Mucosa of rectum (tissue), 2 donors: ENCODE data around the gene RPEL1.
"Not testable (repeated sequence)": the region's sequence is repeated elsewhere in the genome, so short reads cannot be mapped to it uniquely, and the experiment has no call there.

ENCODE experiments used
- H3K27ac ChIP-seq, 2 donors: one replicate each; pipeline ENCODE4 v1.7.0; 2013; ENCODE audit warnings: inconsistent platforms in 2 of 2, low read depth in 2 of 2, low read length in 2 of 2
- H3K27me3 ChIP-seq, 2 donors: one replicate each; pipeline ENCODE4 v1.7.0; 2013; ENCODE audit warnings: low read length in 2 of 2; ENCODE audit not compliant: control insufficient read depth in 2 of 2, insufficient read depth in 2 of 2
- H3K36me3 ChIP-seq, 2 donors: one replicate each; pipeline ENCODE4 v1.7.0; 2013; ENCODE audit warnings: low read length in 2 of 2; ENCODE audit not compliant: control insufficient read depth in 2 of 2, insufficient read depth in 2 of 2
- H3K4me1 ChIP-seq, 2 donors: one replicate each; pipeline ENCODE4 v1.7.0; 2013; ENCODE audit warnings: low read length in 2 of 2, mild to moderate bottlenecking in 1 of 2; ENCODE audit not compliant: control insufficient read depth in 2 of 2, insufficient read depth in 2 of 2
- H3K4me3 ChIP-seq, 2 donors: one replicate each; pipeline ENCODE4 v1.7.0; 2013; ENCODE audit warnings: low read length in 2 of 2
- H3K9ac ChIP-seq, 2 donors: one replicate each; pipeline ENCODE4 v1.7.0; 2013; ENCODE audit warnings: low read length in 2 of 2, low read depth in 1 of 2, mild to moderate bottlenecking in 1 of 2
- H3K9me3 ChIP-seq, 2 donors: one replicate each; pipeline ENCODE4 v1.7.0; 2013; ENCODE audit warnings: low read length in 2 of 2; ENCODE audit not compliant: control insufficient read depth in 2 of 2
- donor health status: healthy.
- donor health status: Normal muscosa, but diverticular disease.

The RPEL1 gene

DNA sequence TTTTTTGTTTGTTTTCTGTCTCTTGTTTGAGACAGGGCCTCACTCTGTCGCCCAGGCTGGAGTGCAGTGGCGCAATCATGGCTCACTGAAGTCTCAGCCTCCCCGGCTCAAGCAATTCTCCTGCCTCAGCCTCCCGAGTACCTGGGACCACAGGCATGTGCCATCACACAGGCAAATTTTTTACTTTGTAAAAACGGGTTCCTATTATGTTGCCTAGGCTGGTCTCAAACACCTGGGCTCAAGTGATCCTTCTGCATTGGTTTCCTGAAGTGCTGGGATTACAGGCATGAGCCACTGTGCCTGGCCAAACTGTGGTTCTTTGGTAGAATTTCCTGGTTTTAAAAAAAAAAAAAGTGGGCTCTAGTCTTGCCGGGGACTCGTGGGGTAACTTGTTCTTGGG is at the start of gene RPEL1:
Gene RPEL1 (plus strand): TSS at position 301 of the 400 bp plus-strand sequence. CDS start 110 bp downstream, outside the sequence.
- peaks cover 7 to 14% of the 10 kb centered on the region in 2 donors for H3K4me1 ChIP-seq
- H3K9me3 ChIP-seq, H3K27me3 ChIP-seq, H3K9ac ChIP-seq, H3K4me3 ChIP-seq, H3K27ac ChIP-seq, H3K36me3 ChIP-seq: not testable (repeated sequence)

DNA sequence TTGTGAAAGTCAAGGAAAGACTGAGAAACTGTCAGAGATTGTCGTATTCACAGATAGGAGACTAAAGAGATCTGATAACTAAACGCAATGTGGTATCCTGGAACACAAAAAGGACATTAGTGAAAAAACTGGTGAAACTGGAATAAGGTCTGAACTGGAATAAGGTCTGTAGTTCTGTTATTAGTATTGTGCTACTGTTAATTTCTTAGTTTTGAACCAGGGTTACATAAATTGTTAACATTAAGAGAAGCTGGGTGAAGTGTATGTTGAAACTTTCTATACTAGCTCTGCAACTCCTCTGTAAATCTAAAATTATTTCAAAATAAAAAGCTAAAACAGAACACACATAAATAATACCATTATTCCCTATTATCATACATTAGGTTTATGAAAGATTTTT is 49.2 kb upstream of the RPEL1 start:
- Histone ChIP-seq H3K4me3 (no peak overlapping the region), H3K9ac (no peak overlapping the region), H3K27ac (no peak overlapping the region), H3K36me3 (no peaks in the 10 kb centered on the region), H3K4me1 (peaks cover 5 to 8% of the 10 kb centered on the region in 2 donors), H3K27me3 (no peaks in the 10 kb centered on the region), H3K9me3 (no peaks in the 10 kb centered on the region)

DNA sequence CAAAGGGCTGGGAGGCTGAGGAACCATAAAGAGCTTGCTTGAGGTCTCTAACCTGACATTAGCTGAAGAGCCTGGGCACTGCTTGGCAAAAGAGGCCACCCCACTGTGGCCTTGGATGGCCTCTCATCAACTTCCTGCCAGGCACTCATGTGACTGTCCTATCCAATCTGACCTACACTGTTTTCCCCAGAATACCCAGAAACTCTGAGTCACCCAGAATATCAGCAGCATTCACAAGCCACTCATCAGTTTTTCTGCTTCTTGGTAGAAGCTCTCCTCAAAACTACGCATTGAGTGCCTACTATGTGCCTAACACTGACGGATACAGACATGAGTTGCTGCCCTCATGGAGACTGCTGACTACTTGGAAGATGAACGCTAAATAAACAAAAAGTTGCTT is 48.5 kb upstream of the RPEL1 start:
- H3K4me3 ChIP-seq = no peak overlapping the region
- peak overlapping the region; percentile 24 to 25 for H3K27ac ChIP-seq

DNA sequence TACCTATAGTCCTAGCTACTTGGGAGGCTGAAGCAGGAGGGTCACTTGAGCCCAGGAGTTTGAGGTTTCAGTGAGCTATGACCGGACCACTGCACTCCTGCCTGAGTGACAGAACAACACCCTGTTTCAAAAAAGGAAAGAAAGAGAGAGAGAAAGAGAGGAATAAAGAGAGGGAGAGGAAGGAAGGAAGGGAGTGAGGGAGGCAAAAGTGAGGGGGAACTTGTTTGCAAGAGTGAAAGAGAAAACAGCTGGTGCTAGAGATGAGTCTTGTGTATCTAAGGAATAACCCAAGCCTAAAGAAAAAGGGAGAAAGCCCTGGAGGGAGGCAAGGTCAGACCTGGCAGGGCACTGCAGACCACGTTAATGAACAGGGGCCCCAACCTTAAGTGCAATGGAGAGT is 47.8 kb upstream of the RPEL1 start:
- Histone ChIP-seq H3K27ac (no peak overlapping the region), H3K36me3 (no peaks in the 10 kb centered on the region), H3K4me3 (no peak overlapping the region), H3K27me3 (no peaks in the 10 kb centered on the region), H3K4me1 (peaks cover 5 to 6% of the 10 kb centered on the region in 2 donors), H3K9ac (no peak overlapping the region), H3K9me3 (no peaks in the 10 kb centered on the region)

More for the DNA sequence above, 48.5 kb upstream of the RPEL1 start:
- peaks cover 5 to 6% of the 10 kb centered on the region in 2 donors for H3K4me1 ChIP-seq
- no peaks in the 10 kb centered on the region for H3K36me3 ChIP-seq
- H3K9ac ChIP-seq = no peak overlapping the region
- no peaks in the 10 kb centered on the region for H3K27me3 ChIP-seq
- H3K9me3 ChIP-seq = no peaks in the 10 kb centered on the region

DNA sequence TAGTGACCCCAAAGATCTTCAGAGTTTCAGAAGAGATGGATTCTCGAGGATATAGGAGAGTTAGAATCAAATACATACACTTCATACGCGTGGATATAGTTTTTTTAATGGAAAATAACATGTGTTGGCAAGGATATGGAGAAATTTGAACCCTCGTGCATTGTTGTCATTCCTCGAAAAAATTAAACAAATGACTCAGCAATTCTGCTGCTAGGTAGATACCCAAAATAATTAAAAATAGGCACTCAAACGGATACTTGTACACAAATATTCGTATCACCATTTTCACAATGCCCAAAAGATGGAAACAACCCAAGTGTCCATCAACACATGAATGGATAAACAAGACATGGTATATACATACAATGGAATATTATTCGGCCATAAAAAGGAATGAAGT is 47.0 kb upstream of the RPEL1 start:
- Histone ChIP-seq H3K9me3 (no peaks in the 10 kb centered on the region), H3K36me3 (no peaks in the 10 kb centered on the region), H3K4me1 (peaks cover under 1 to 2% of the 10 kb centered on the region in 2 donors), H3K27ac (no peak overlapping the region), H3K9ac (no peak overlapping the region), H3K4me3 (no peak overlapping the region), H3K27me3 (no peaks in the 10 kb centered on the region)

DNA sequence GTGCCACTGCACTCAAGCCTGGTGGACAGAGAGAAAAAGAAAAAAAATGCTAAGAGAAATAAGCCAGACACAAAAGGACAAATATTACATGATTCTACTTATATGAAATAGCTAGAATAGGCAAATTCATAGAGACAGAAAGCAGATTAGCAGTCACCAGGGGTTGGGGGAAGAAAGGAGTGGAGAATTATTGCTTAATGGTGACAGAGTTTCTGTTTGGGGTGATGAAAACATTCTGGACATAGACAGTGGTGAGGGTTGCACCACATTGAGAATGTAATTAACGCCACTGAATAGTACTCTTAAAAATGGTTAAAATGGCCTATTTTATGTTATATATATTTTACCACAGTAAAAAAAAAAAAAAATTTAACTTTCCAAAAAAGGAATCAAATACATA is 46.2 kb upstream of the RPEL1 start:
- H3K4me3 ChIP-seq = no peak overlapping the region
- H3K36me3 ChIP-seq = no peaks in the 10 kb centered on the region
- no peaks in the 10 kb centered on the region for H3K9me3 ChIP-seq
- H3K27ac ChIP-seq = no peak overlapping the region
- H3K4me1 ChIP-seq = no peaks in the 10 kb centered on the region
- no peaks in the 10 kb centered on the region for H3K27me3 ChIP-seq
- no peak overlapping the region for H3K9ac ChIP-seq

DNA sequence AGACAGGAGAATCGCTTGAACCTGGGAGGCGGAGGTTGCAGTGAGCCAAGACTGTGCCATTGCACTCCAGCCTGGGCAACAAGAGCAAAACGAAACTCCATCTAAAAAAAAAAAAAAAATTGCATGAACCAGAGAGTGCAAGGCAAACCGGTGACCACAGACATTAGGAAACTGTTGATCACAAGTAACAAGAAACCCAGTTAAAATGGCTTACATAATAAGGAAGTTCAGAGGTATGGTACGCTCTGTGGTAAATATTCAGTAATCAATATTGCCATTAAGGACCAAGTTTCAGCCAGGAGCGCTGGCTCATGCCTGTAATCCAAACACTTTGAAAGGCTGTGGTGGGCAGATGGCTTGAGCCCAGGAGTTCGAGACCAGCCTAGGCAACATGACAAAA is 43.4 kb upstream of the RPEL1 start:
- no peaks in the 10 kb centered on the region for H3K27me3 ChIP-seq
- no peaks in the 10 kb centered on the region for H3K9me3 ChIP-seq

DNA sequence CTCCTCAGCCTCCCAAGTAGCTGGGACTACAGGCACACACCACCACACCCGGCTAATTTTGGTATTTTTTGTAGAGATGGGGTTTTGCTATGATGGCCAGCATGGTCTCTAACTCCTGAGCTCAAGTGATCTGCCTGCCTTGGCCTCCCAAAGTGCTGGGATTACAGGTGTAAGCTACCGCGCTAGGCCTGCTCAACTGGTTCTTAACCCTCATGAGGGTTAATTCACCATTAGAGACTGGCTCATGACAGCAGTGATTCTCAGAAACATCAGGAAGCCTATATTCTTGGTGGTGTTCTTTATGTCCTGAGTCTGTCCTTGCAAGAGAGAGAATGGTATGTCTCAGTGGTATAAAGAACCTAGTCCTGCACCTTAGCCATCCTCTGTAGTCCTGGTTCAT is 42.2 kb upstream of the RPEL1 start:
- H3K27me3 ChIP-seq = no peaks in the 10 kb centered on the region
- H3K4me3 ChIP-seq = no peak overlapping the region
- H3K9ac ChIP-seq = no peak overlapping the region
- H3K4me1 ChIP-seq = no peaks in the 10 kb centered on the region
- H3K27ac ChIP-seq = no peak overlapping the region
- no peaks in the 10 kb centered on the region for H3K9me3 ChIP-seq
- no peaks in the 10 kb centered on the region for H3K36me3 ChIP-seq

More for the DNA sequence above, 43.4 kb upstream of the RPEL1 start:
- no peaks in the 10 kb centered on the region for H3K4me1 ChIP-seq
- no peak overlapping the region for H3K9ac ChIP-seq
- H3K27ac ChIP-seq = no peak overlapping the region
- H3K36me3 ChIP-seq = no peaks in the 10 kb centered on the region
- no peak overlapping the region for H3K4me3 ChIP-seq

DNA sequence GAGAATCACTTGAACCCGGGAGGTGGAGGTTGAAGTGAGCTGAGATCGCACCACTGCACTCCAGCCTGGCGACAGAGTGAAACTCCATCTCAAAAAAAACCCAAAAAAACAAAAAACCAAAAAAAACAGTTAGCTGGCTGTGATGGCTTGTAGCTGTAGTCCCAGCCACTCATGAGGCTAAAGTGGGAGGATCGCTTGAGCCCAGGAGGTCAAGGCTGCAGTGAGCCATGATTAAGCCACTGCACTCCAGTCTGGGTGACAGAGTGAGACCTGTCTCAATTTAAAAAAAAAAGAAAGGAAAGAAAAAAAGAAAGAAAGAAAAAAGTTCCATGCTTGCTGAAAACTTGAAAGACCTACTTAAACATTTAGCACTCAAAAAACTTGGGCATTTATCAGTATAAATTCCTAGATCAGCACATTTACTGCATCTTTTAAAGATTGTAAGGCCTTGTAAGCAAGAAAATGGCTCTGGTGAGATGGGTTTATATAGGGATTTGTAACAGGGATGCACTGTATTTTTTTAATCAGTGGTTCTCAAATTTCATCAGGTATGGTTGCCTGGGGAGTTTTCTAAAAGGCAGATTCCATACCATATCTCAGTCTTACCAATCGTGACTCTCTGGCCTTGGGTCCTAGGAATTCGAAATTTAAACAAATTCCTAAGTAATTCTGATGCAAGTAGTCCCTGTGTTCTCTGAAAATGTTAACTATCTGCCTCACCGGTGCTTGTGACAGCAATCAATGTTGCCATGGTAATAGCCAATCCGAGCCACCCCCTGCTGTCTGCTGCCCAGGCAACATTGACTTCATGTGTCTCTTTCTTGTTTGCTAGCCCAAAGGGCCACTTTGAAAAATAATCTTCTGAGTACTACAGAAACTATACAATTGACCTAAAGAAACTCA is 41.1 kb upstream of the RPEL1 start:
- Histone ChIP-seq H3K36me3 (no peaks in the 10 kb centered on the region), H3K27ac (no peak overlapping the region), H3K9me3 (peaks cover 0 to under 1% of the 10 kb centered on the region in 2 donors), H3K9ac (no peak overlapping the region), H3K4me1 (no peaks in the 10 kb centered on the region), H3K4me3 (no peak overlapping the region), H3K27me3 (no peaks in the 10 kb centered on the region)

DNA sequence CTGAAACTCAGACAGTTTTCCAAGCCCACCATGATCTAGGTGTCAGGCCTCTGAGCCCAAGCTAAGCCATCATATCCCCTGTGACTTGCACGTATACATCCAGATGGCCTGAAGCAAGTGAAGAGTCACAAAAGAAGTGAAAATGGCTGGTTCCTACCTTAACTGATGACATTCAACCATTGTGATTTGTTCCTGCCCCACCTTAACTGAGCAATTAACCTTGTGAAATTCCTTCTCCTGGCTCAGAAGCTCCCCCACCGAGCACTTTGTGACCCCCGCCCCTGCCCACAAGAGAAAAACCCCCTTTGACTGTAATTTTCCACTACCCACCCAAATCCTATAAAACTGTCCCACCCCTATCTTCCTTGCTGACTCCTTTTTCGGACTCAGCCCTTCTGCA is 40.3 kb upstream of the RPEL1 start:
- H3K9me3 ChIP-seq, H3K27ac ChIP-seq, H3K9ac ChIP-seq, H3K27me3 ChIP-seq, H3K36me3 ChIP-seq, H3K4me3 ChIP-seq, H3K4me1 ChIP-seq: not testable (repeated sequence)
